GM18873 (cell line): ENCODE data around the gene C1orf116.

ENCODE experiments used
- ATAC-seq: cut with Tn5 transposase; IDR thresholded peaks from one replicate; pipeline ENCODE4 v1.9.1; 2021; ENCODE audit warnings: mild to moderate bottlenecking, moderate library complexity, moderate number of reproducible peaks; ENCODE audit not compliant: unreplicated experiment, low FRiP score

Gene C1orf116

GRCh38 chr1:207032528-207033017 is at the start of gene C1orf116:
Gene C1orf116 (minus strand): TSS chr1:207032756. CDS start chr1:207027598, 5,158 bp downstream.
- ATAC-seq: no peak

GRCh38 chr1:207081806-207082205 is 49.2 kb upstream of the C1orf116 start:
- no peak for ATAC-seq

GRCh38 chr1:207081088-207081487 is 48.5 kb upstream of the C1orf116 start:
- ATAC-seq: no peak

- no peak for ATAC-seq
Observed at GRCh38 chr1:207079706-207080241, 47.2 kb upstream of the C1orf116 start.

- ATAC-seq: no peak
Observed at GRCh38 chr1:207078578-207079132, 46.1 kb upstream of the C1orf116 start.

GRCh38 chr1:207077470-207078377 is 45.2 kb upstream of the C1orf116 start:
- no peak for ATAC-seq

GRCh38 chr1:207077012-207077411 is 44.5 kb upstream of the C1orf116 start:
- no peak for ATAC-seq

GRCh38 chr1:207076181-207076955 is 43.8 kb upstream of the C1orf116 start:
- ATAC-seq: no peak

GRCh38 chr1:207073906-207074820 is 41.6 kb upstream of the C1orf116 start:
- no peak for ATAC-seq

GRCh38 chr1:207072233-207072632 is 39.7 kb upstream of the C1orf116 start:
- no peak for ATAC-seq

- ATAC-seq: no peak
Observed at GRCh38 chr1:207071426-207071825, 38.9 kb upstream of the C1orf116 start.

GRCh38 chr1:207070811-207071210 is 38.3 kb upstream of the C1orf116 start:
- no peak for ATAC-seq

GRCh38 chr1:207069858-207070506 is 37.4 kb upstream of the C1orf116 start:
- no peak for ATAC-seq

GRCh38 chr1:207069061-207069460 is 36.5 kb upstream of the C1orf116 start:
- ATAC-seq: no peak

- no peak for ATAC-seq
Observed at GRCh38 chr1:207067665-207068064, 35.1 kb upstream of the C1orf116 start.

GRCh38 chr1:207067185-207067584 is 34.6 kb upstream of the C1orf116 start:
- no peak for ATAC-seq

- no peak for ATAC-seq
Observed at GRCh38 chr1:207064561-207064960, 32.0 kb upstream of the C1orf116 start.

GRCh38 chr1:207063014-207063413 is 30.5 kb upstream of the C1orf116 start:
- ATAC-seq: no peak

GRCh38 chr1:207062058-207062457 is 29.5 kb upstream of the C1orf116 start:
- ATAC-seq: no peak
